ENCODE data around the gene ISOC1.

The ISOC1 gene

GRCh38 chr5:129118826-129119225 lies 24.3 kb downstream of the ISOC1 start:
- no peak for DNase-seq (ENCODE audit: low read depth)
- no peak overlapping the region for H3K4me3 ChIP-seq (ENCODE audit: low read depth, low read length)

GRCh38 chr5:129120158-129120581 lies 25.6 kb downstream of the ISOC1 start:
- no peak for DNase-seq (ENCODE audit: low read depth)

GRCh38 chr5:129122560-129122959 lies 28.0 kb downstream of the ISOC1 start:
- H3K4me3 ChIP-seq (ENCODE audit: low read depth, low read length): no peak overlapping the region
- no peak for DNase-seq (ENCODE audit: low read depth)

More at GRCh38 chr5:129120158-129120581, 25.6 kb downstream of the ISOC1 start:
- no peak overlapping the region for H3K4me3 ChIP-seq (ENCODE audit: low read depth, low read length)

GRCh38 chr5:129124608-129125007 lies 30.1 kb downstream of the ISOC1 start:
- no peak overlapping the region for H3K4me3 ChIP-seq (ENCODE audit: low read depth, low read length)
- DNase-seq (ENCODE audit: low read depth): no peak

- DNase-seq (ENCODE audit: low read depth): no peak
- no peak overlapping the region for H3K4me3 ChIP-seq (ENCODE audit: low read depth, low read length)
Observed at GRCh38 chr5:129125819-129126218, 31.3 kb downstream of the ISOC1 start.

GRCh38 chr5:129133553-129133952 lies 39.0 kb downstream of the ISOC1 start:
- DNase-seq (ENCODE audit: low read depth): no peak
- no peak overlapping the region for H3K4me3 ChIP-seq (ENCODE audit: low read depth, low read length)

GRCh38 chr5:129135633-129136032 lies 41.1 kb downstream of the ISOC1 start:
- H3K4me3 ChIP-seq (ENCODE audit: low read depth, low read length): no peak overlapping the region
- DNase-seq (ENCODE audit: low read depth): no peak

GRCh38 chr5:129137637-129138036 lies 43.1 kb downstream of the ISOC1 start:
- no peak for DNase-seq (ENCODE audit: low read depth)
- H3K4me3 ChIP-seq (ENCODE audit: low read depth, low read length): no peak overlapping the region

GRCh38 chr5:129141078-129141477 lies 46.5 kb downstream of the ISOC1 start:
- no peak overlapping the region for H3K4me3 ChIP-seq (ENCODE audit: low read depth, low read length)
- DNase-seq (ENCODE audit: low read depth): no peak

- no peak overlapping the region for H3K4me3 ChIP-seq (ENCODE audit: low read depth, low read length)
- no peak for DNase-seq (ENCODE audit: low read depth)
Observed at GRCh38 chr5:129141696-129142095, 47.1 kb downstream of the ISOC1 start.

- no peak overlapping the region for H3K4me3 ChIP-seq (ENCODE audit: low read depth, low read length)
- no peak for DNase-seq (ENCODE audit: low read depth)
Observed at GRCh38 chr5:129155876-129156275, 61.3 kb downstream of the ISOC1 start.

GRCh38 chr5:129161830-129162229 lies 67.3 kb downstream of the ISOC1 start:
- no peak overlapping the region for H3K4me3 ChIP-seq (ENCODE audit: low read depth, low read length)
- DNase-seq (ENCODE audit: low read depth): no peak

Measured in skeletal muscle cell (primary cell).